PC-3 (cell line): ENCODE results near the gene SCARB1. TPM values are rescaled to one million over a fixed set of nuclear protein-coding genes. Genes with fewer than 3 reads are reported as not detected.
A peak's percentile ranks its signal among the peaks of the same experiment; 100 is the strongest.

Experiments
- ATAC-seq: fragments of 200-7000 bp; cut with Tn5 transposase; 2 replicates; pipeline ENCODE4 v1.9.1; 2020; ENCODE audit warnings: mild to moderate bottlenecking, moderate library complexity
- BruUV-seq: library from RNA; stranded (reverse); fragments of 400-500 nt; replicated peaks from 2 replicates; lab custom pipeline; 2021; lab: Mats Ljungman, UMichigan
- CTCF ChIA-PET: fragments of 300-600 bp; sonication (Branson Sonifier 250); formaldehyde crosslinking; loops from one replicate; lab custom pipeline; 2022; ENCODE audit warnings: antibody characterized with exemption; lab: Charles Lee
- POLR2A ChIA-PET: fragments of 300-600 bp; sonication (Branson Sonifier 250); formaldehyde crosslinking; loops from one replicate; lab custom pipeline; 2022; ENCODE audit warnings: antibody characterized with exemption; ENCODE audit not compliant: unreplicated experiment; lab: Charles Lee
- DNase-seq: peaks from one replicate; pipeline ENCODE4 v3.0.0-alpha.2; 2015
- H2AFZ ChIP-seq: fragments of 300-600 bp; sonication (generic); 2 replicates; pipeline ENCODE4 v1.6.0; 2016; ENCODE audit warnings: antibody characterized with exemption, low read length
- H3F3A ChIP-seq: fragments of 300-600 bp; sonication (generic); one replicate; pipeline ENCODE4 v1.6.0; 2017; ENCODE audit warnings: antibody characterized with exemption, low read length, control low read depth, mild to moderate bottlenecking; ENCODE audit not compliant: unreplicated experiment
- H3K27ac ChIP-seq: fragments of 300-600 bp; sonication (generic); 2 replicates; pipeline ENCODE4 v1.5.1; 2016; ENCODE audit warnings: mild to moderate bottlenecking, low read length
- H3K27me3 ChIP-seq: fragments of 300-600 bp; sonication (generic); 2 replicates; pipeline ENCODE4 v1.6.1; 2016; ENCODE audit warnings: low read length, mixed read lengths
- H3K36me3 ChIP-seq: fragments of 300-600 bp; sonication (generic); 2 replicates; pipeline ENCODE4 v1.6.1; 2016; ENCODE audit warnings: low read depth, mixed run types, low read length, mixed read lengths
- H3K4me1 ChIP-seq: fragments of 300-600 bp; sonication (generic); 2 replicates; pipeline ENCODE4 v1.5.1; 2016; ENCODE audit warnings: low read length; ENCODE audit not compliant: insufficient read depth
- H3K4me2 ChIP-seq: fragments of 300-600 bp; sonication (generic); 2 replicates; pipeline ENCODE4 v1.6.0; 2016; ENCODE audit warnings: low read length
- H3K4me3 ChIP-seq: fragments of 300-600 bp; sonication (generic); 2 replicates; pipeline ENCODE4 v1.5.1; 2016; ENCODE audit warnings: mild to moderate bottlenecking, low read length, mixed read lengths
- H3K79me2 ChIP-seq: fragments of 300-600 bp; sonication (generic); 2 replicates; pipeline ENCODE4 v1.6.1; 2017; ENCODE audit warnings: low read length, mixed read lengths
- H3K9ac ChIP-seq: fragments of 300-600 bp; sonication (generic); 2 replicates; pipeline ENCODE4 v1.6.0; 2016; ENCODE audit warnings: mild to moderate bottlenecking, low read length
- H3K9me2 ChIP-seq: fragments of 300-600 bp; sonication (generic); replicated peaks from 2 replicates; pipeline ENCODE4 v1.6.1; 2016; ENCODE audit warnings: mixed run types, low read length, mixed read lengths
- H3K9me3 ChIP-seq: fragments of 300-600 bp; sonication (generic); 2 replicates; pipeline ENCODE4 v1.6.1; 2016; ENCODE audit warnings: low read length, mixed read lengths
- H4K20me1 ChIP-seq: fragments of 300-600 bp; sonication (generic); 2 replicates; pipeline ENCODE4 v1.6.1; 2016; ENCODE audit warnings: low read length, mixed read lengths
- EZH2phosphoT487 ChIP-seq: fragments of 300-600 bp; sonication (generic); IDR thresholded peaks from 2 replicates; pipeline ENCODE4 v1.6.1; 2018; ENCODE audit warnings: mild to moderate bottlenecking, antibody characterized with exemption, low read length, borderline replicate concordance
- intact Hi-C: fragments of 100-400 bp; cut with micrococcal nuclease; formaldehyde crosslinking; loops from 2 replicates; pipeline ENCODE4 v1.9.0; 2023
- total RNA-seq: library from RNA; depleted of rRNA; stranded (reverse); fragments of >200 nt; gene quantifications from 2 replicates; pipeline ENCODE4 v1.2.3, GENCODE V29; 2014; rRNA removed
- TF ChIP-seq, protein P1 (sequence below): fragments of 300-600 bp; sonication (generic); conservative IDR thresholded peaks from 2 replicates; pipeline ENCODE4 v1.5.1; 2017; ENCODE audit warnings: antibody characterized with exemption, low read depth, mild to moderate bottlenecking, low read length

The SCARB1 gene
- total RNA-seq, 1 experiment from 2014 or later, result 79.1 TPM

DNA sequence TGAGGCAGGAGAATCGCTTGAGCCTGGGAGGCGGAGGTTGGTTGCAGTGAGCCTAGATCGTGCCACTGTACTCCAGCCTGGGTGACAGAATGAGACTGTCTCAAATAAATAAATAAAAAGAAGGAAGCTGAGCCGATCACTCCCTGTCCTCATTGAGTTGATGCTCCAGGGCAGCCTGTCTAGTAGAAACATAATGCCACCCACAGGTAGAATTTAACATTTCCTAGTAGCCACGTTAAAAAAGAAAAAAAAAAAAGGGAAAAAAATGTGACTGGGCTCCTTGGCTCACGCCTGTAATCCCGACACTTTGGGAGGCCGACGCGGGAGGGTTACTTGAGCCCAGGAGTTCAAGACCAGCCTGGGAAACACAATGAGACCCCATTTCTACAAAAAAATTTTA lies 135.7 kb downstream of the SCARB1 start:
- Histone ChIP-seq H3K9ac (no peak overlapping the region; the same call in 1 of the 2 replicates), H3K27me3 (no peaks in the 10 kb centered on the region), H3K36me3 (no peaks in the 10 kb centered on the region), H3K9me2 (no peaks in the 10 kb centered on the region), H3F3A (no peaks in the 10 kb centered on the region), H3K79me2 (no peaks in the 10 kb centered on the region), H2AFZ (no peak overlapping the region), H3K27ac (peak overlapping the region; percentile 77), H3K9me3 (no peaks in the 10 kb centered on the region), H3K4me3 (no peak overlapping the region), H3K4me2 (peak overlapping the region; percentile 68; the same call in 1 of the 2 replicates), H3K4me1 (peaks cover 23% of the 10 kb centered on the region), H4K20me1 (no peaks in the 10 kb centered on the region)
- no TSS peak for BruUV-seq
- ChIA-PET POLR2A (no interaction called here), CTCF (interaction anchor here (1.0 kb wide), 1 partner anchor 209 kb away, joined by 6 read pairs; no protein-coding TSS in a partner anchor)
- peak; percentile 70 for DNase-seq
- TF ChIP-seq, protein P1, sequence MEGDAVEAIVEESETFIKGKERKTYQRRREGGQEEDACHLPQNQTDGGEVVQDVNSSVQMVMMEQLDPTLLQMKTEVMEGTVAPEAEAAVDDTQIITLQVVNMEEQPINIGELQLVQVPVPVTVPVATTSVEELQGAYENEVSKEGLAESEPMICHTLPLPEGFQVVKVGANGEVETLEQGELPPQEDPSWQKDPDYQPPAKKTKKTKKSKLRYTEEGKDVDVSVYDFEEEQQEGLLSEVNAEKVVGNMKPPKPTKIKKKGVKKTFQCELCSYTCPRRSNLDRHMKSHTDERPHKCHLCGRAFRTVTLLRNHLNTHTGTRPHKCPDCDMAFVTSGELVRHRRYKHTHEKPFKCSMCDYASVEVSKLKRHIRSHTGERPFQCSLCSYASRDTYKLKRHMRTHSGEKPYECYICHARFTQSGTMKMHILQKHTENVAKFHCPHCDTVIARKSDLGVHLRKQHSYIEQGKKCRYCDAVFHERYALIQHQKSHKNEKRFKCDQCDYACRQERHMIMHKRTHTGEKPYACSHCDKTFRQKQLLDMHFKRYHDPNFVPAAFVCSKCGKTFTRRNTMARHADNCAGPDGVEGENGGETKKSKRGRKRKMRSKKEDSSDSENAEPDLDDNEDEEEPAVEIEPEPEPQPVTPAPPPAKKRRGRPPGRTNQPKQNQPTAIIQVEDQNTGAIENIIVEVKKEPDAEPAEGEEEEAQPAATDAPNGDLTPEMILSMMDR, result peak; percentile 42; the same call in 1 of the 2 replicates
- TF ChIP-seq EZH2phosphoT487, result no peak
- ATAC-seq, result peak; percentile 41
- intact Hi-C loops, result loop anchor here (2.0 kb wide), 2 partner anchors 45 to 161 kb away; partner anchors contain the start of gene NCOR2

DNA sequence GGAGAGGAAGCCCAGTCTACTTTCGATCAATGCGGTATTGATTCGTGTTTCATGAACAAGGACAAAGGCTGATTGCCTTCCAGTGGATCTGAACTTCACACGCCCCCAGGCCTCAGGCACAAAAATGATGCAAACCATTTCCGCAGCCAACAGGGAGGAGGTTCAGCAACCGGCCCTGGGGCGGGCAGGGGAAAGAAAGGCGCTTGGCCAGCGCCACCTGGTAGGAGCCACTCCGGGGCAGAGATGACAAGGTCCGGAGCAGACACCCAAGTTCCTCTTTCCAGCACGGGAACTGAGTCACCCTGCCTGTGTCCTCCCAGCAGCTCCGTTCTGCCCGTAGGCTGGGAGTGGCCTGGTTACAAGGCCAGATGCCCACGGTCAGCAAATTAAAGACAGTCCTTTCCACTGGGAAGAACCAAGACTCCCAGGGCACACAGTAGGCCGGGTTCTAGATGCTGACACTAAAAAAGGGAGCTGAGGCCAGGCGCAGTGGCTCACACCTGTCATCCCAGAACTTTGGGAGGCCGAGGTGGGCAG lies 136.3 kb downstream of the SCARB1 start:
- intact Hi-C loops, result loop anchor here (2.0 kb wide), 2 partner anchors 45 to 161 kb away; partner anchors contain the start of gene NCOR2
- Histone ChIP-seq H4K20me1 (no peaks in the 10 kb centered on the region), H3K4me2 (peak overlapping the region; percentile 68), H3K9me2 (no peaks in the 10 kb centered on the region), H3K4me3 (peak overlapping the region; percentile 39; the same call in 1 of the 2 replicates), H2AFZ (peak overlapping the region; percentile 66), H3K9ac (no peak overlapping the region; the same call in 1 of the 2 replicates), H3K36me3 (no peaks in the 10 kb centered on the region), H3K27me3 (no peaks in the 10 kb centered on the region), H3K79me2 (no peaks in the 10 kb centered on the region), H3K27ac (peak overlapping the region; percentile 77), H3K9me3 (no peaks in the 10 kb centered on the region), H3K4me1 (peaks cover 23% of the 10 kb centered on the region), H3F3A (no peaks in the 10 kb centered on the region)
- DNase-seq (peak; percentile 95), ATAC-seq (peak; percentile 98)
- CTCF ChIA-PET, result interaction anchor here (0.6 to 1.0 kb wide), 2 partner anchors 209 to 347 kb away, joined by 6 to 10 read pairs; no protein-coding TSS in a partner anchor
- POLR2A ChIA-PET, result no interaction called here
- BruUV-seq, result no TSS peak
- TF ChIP-seq EZH2phosphoT487, result no peak
- TF ChIP-seq, protein P1, result peak; percentile 49; the same call in 1 of the 2 replicates

Other genes starting within 250 kb of the SCARB1 start
- 1,587 TPM in 2 replicates for gene UBC, start 50.8 kb upstream of the SCARB1 start, total RNA-seq
- 56.5 and 76.0 TPM in 2 replicates for gene DHX37, start 125.3 kb upstream of the SCARB1 start, total RNA-seq
- gene BRI3BP, start 129.8 kb upstream of the SCARB1 start, total RNA-seq, result 31.9 and 32.9 TPM in 2 replicates
- 31.9 and 37.6 TPM in 2 replicates for gene AACS, start 201.6 kb upstream of the SCARB1 start, total RNA-seq